SU-DHL-6 (cell line): ENCODE results near the gene LRP3.

Experiments
- H2AFZ ChIP-seq: fragments of 200-600 bp; sonication (generic); 2 replicates; pipeline ENCODE4 v1.6.1; 2014; ENCODE audit warnings: low read depth, mild to moderate bottlenecking, moderate library complexity, mixed read lengths, antibody characterized with exemption, low read length; ENCODE audit not compliant: severe bottlenecking
- H3F3A ChIP-seq: fragments of 200-600 bp; shearing (Covaris generic); 2 replicates; pipeline ENCODE4 v1.6.0; 2016; ENCODE audit warnings: antibody characterized with exemption, mild to moderate bottlenecking; ENCODE audit not compliant: insufficient read depth
- H3K27ac ChIP-seq: fragments of 200-600 bp; sonication (generic); 2 replicates; pipeline ENCODE4 v1.5.1; 2016; ENCODE audit warnings: low read depth, mild to moderate bottlenecking, low read length, moderate library complexity, mixed read lengths
- H3K27me3 ChIP-seq: fragments of 200-600 bp; sonication (generic), shearing (Covaris generic); 2 replicates; pipeline ENCODE4 v1.6.0; 2014; ENCODE audit warnings: mild to moderate bottlenecking, low read length
- H3K36me3 ChIP-seq: fragments of 200-600 bp; sonication (generic); 2 replicates; pipeline ENCODE4 v1.6.1; 2014; ENCODE audit warnings: mild to moderate bottlenecking, low read length, mixed read lengths
- H3K4me2 ChIP-seq: fragments of 300-600, 200-600 bp; shearing (Covaris generic), sonication (generic); 2 replicates; pipeline ENCODE4 v1.6.0; 2014; ENCODE audit warnings: low read length, low read depth, mild to moderate bottlenecking; ENCODE audit not compliant: poor library complexity, severe bottlenecking
- H3K4me3 ChIP-seq: fragments of 200-600 bp; sonication (generic); 2 replicates; pipeline ENCODE4 v1.5.1; 2014; ENCODE audit warnings: antibody characterized with exemption, low read length, mild to moderate bottlenecking, mixed read lengths; ENCODE audit not compliant: insufficient read depth, poor library complexity, severe bottlenecking
- H3K79me2 ChIP-seq: fragments of 200-600 bp; sonication (generic); 2 replicates; pipeline ENCODE4 v1.6.1; 2014; ENCODE audit warnings: mild to moderate bottlenecking, low read length, moderate library complexity; ENCODE audit not compliant: insufficient read depth
- H3K9ac ChIP-seq: fragments of 200-600 bp; sonication (generic); 2 replicates; pipeline ENCODE4 v1.7.0; 2014; ENCODE audit warnings: mild to moderate bottlenecking, low read length
- H3K9me2 ChIP-seq: fragments of 200-600 bp; sonication (generic); replicated peaks from 2 replicates; pipeline ENCODE4 v1.6.1; 2014; ENCODE audit warnings: low read length; ENCODE audit not compliant: insufficient read depth
- H3K9me3 ChIP-seq: fragments of 200-600 bp; sonication (generic); 2 replicates; pipeline ENCODE4 v1.6.1; 2014; ENCODE audit warnings: low read length, mixed read lengths; ENCODE audit not compliant: insufficient read depth
- H4K20me1 ChIP-seq: fragments of 200-600 bp; sonication (generic); 2 replicates; pipeline ENCODE4 v1.6.1; 2014; ENCODE audit warnings: low read depth, mild to moderate bottlenecking, antibody characterized with exemption, low read length, moderate library complexity, mixed read lengths
- CTCF ChIP-seq: fragments of 200-600 bp; sonication (generic); IDR thresholded peaks from one replicate; pipeline ENCODE4 v1.5.1; 2017; ENCODE audit warnings: antibody characterized with exemption, mild to moderate bottlenecking, low read length, moderate library complexity; ENCODE audit not compliant: insufficient read depth, poor library complexity, severe bottlenecking
- EZH2phosphoT487 ChIP-seq: fragments of 200-600 bp; sonication (generic), shearing (Covaris generic); conservative IDR thresholded peaks from 2 replicates; pipeline ENCODE4 v1.6.1; 2018; ENCODE audit warnings: mild to moderate bottlenecking, antibody characterized with exemption, low read length, moderate library complexity, mixed read lengths

Gene LRP3

GRCh38 chr19:33233056-33233873 is 39.1 kb downstream of the LRP3 start:
- Histone ChIP-seq H3K9me2 (no peaks in the 10 kb centered on the region), H3F3A (no peaks in the 10 kb centered on the region), H3K9ac (no peak overlapping the region), H4K20me1 (no peaks in the 10 kb centered on the region), H3K27me3 (no peaks in the 10 kb centered on the region), H3K9me3 (no peaks in the 10 kb centered on the region), H3K27ac (no peak overlapping the region), H3K4me3 (no peak overlapping the region), H3K36me3 (no peaks in the 10 kb centered on the region), H3K79me2 (no peaks in the 10 kb centered on the region), H3K4me2 (no peak overlapping the region), H2AFZ (no peak overlapping the region)
- TF ChIP-seq EZH2phosphoT487 (no peak), CTCF (no peak)

GRCh38 chr19:33234092-33234491 is 40.0 kb downstream of the LRP3 start:
- H3K4me3 ChIP-seq = no peak overlapping the region

GRCh38 chr19:33234736-33235135 is 40.6 kb downstream of the LRP3 start:
- Histone ChIP-seq H3K9ac (no peak overlapping the region), H3K4me2 (no peak overlapping the region), H3K9me2 (no peaks in the 10 kb centered on the region), H3K79me2 (no peaks in the 10 kb centered on the region), H3K4me3 (no peak overlapping the region), H2AFZ (no peak overlapping the region), H3F3A (no peaks in the 10 kb centered on the region), H3K36me3 (no peaks in the 10 kb centered on the region), H3K9me3 (no peaks in the 10 kb centered on the region), H3K27me3 (no peaks in the 10 kb centered on the region), H3K27ac (no peak overlapping the region), H4K20me1 (no peaks in the 10 kb centered on the region)
- TF ChIP-seq CTCF (no peak), EZH2phosphoT487 (no peak)

More at GRCh38 chr19:33234092-33234491, 40.0 kb downstream of the LRP3 start:
- H3K9me2 ChIP-seq = no peaks in the 10 kb centered on the region
- H3K9ac ChIP-seq = no peak overlapping the region
- no peaks in the 10 kb centered on the region for H3K27me3 ChIP-seq
- no peak for TF ChIP-seq EZH2phosphoT487
- no peak for TF ChIP-seq CTCF
- H2AFZ ChIP-seq = no peak overlapping the region
- H3K9me3 ChIP-seq = no peaks in the 10 kb centered on the region
- no peaks in the 10 kb centered on the region for H3F3A ChIP-seq
- H3K36me3 ChIP-seq = no peaks in the 10 kb centered on the region
- H4K20me1 ChIP-seq = no peaks in the 10 kb centered on the region
- H3K79me2 ChIP-seq = no peaks in the 10 kb centered on the region
- H3K27ac ChIP-seq = no peak overlapping the region
- no peak overlapping the region for H3K4me2 ChIP-seq
